GM12872 (cell line): ENCODE measurements around the gene ZNF334.
A peak's percentile ranks its signal among the peaks of the same experiment; 100 is the strongest.

ENCODE experiments used
- CTCF ChIP-seq: IDR thresholded peaks from 3 replicates; pipeline ENCODE4 v1.5.1; 2011; ENCODE audit warnings: low read depth, mild to moderate bottlenecking, low read length, moderate library complexity; ENCODE audit not compliant: insufficient read depth

The ZNF334 gene

GRCh38 chr20:46550461-46550860 is 37.1 kb upstream of the ZNF334 start, which contains the start of gene OCSTAMP:
OCSTAMP (minus strand) TSS chr20:46550654; CDS start chr20:46550560, 94 bp downstream.
- no peak for TF ChIP-seq CTCF

- 0 out of 3 replicates have a peak, but pooled peaks have one; percentile 22 for TF ChIP-seq CTCF
Observed at GRCh38 chr20:46549188-46549972, 36.0 kb upstream of the ZNF334 start.

- TF ChIP-seq CTCF, result no peak
Observed at GRCh38 chr20:46548688-46549087, 35.3 kb upstream of the ZNF334 start.

GRCh38 chr20:46547995-46548394 is 34.6 kb upstream of the ZNF334 start:
- TF ChIP-seq CTCF, result no peak

- no peak for TF ChIP-seq CTCF
Observed at GRCh38 chr20:46546936-46547335, 33.6 kb upstream of the ZNF334 start.

GRCh38 chr20:46546298-46546697 is 32.9 kb upstream of the ZNF334 start:
- no peak for TF ChIP-seq CTCF

- no peak for TF ChIP-seq CTCF
Observed at GRCh38 chr20:46545827-46546138, 32.4 kb upstream of the ZNF334 start.
